ENCODE measurements around the gene RPTOR. TPM values are rescaled to one million over a fixed set of nuclear protein-coding genes. Genes with fewer than 3 reads are reported as not detected.

Gene RPTOR
- total and polyA plus RNA-seq, 2 donors (not counting 3 experiments of a cell fraction or from before 2014, with no cell fraction given) = 10.7 to 41.8 TPM

DNA sequence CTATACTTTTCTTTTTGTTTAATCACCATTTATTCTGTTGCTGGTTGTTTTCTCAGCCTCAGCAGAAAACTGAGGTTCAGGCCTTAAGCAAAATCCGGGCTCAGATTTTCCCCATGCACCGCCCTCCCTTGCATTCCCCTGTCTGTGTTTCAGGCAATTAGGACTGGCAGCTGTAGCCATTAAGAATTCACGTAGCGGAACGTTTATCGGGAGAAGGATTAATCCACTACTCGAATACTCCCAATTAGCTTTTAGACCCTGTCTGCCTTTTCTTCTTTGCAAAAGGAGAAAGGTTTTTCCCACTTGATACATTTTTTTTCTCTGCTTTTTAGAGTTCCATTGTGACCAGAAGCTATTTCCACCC is 173.1 kb downstream of the RPTOR start:
- H3K27me3 ChIP-seq (ENCODE audit: control insufficient read depth in 2 of 2, insufficient read depth in 2 of 2, low read length in 2 of 2) = no peaks in the 10 kb centered on the region
- H3K9ac ChIP-seq (replicated peaks; ENCODE audit: extremely low read depth, insufficient read depth, low read length) = no peak overlapping the region
- H3K4me3 ChIP-seq (replicated peaks in 1 of 3; ENCODE audit: insufficient read depth in 1 of 3, low read depth in 1 of 3, low read length in 3 of 3) = no peak overlapping the region
- ChIA-PET POLR2A (no interaction called here), CTCF (interaction anchor here (0.9 kb wide), 1 partner anchor 68 kb away, joined by 3 read pairs; no protein-coding TSS in a partner anchor)
- BruUV-seq (replicated peaks) = no TSS peak
- no peaks in the 10 kb centered on the region for H3K9me3 ChIP-seq (replicated peaks; ENCODE audit: control insufficient read depth, insufficient read depth, low read length)
- intact Hi-C loops (cut with micrococcal nuclease) (no loop called here), dilution Hi-C loops (cut with MboI; ENCODE audit: extremely low pct_ligation_motif_present, low sequenced_read_pairs) (no loop called here)
- no peak overlapping the region for H2AFZ ChIP-seq (ENCODE audit: low read depth, low read length)
- no peaks in the 10 kb centered on the region for H4K20me1 ChIP-seq (replicated peaks; ENCODE audit: control insufficient read depth, extremely low read depth, insufficient read depth, low read length)
- peaks cover 15% of the 10 kb centered on the region for H3K79me2 ChIP-seq (ENCODE audit: control insufficient read depth, insufficient read depth, low read length)
- H3K36me3 ChIP-seq (ENCODE audit: control insufficient read depth in 2 of 2, extremely low read depth in 1 of 2, insufficient read depth in 2 of 2, low read length in 2 of 2) = no peaks in the 10 kb centered on the region
- no peak for DNase-seq (ENCODE audit: low read depth, low spot score)
- H3K9me1 ChIP-seq (replicated peaks; ENCODE audit: control insufficient read depth, extremely low read depth, insufficient read depth, low read length) = no peaks in the 10 kb centered on the region
- H3K4me1 ChIP-seq (ENCODE audit: control insufficient read depth, extremely low read depth, insufficient read depth, low read length) = no peaks in the 10 kb centered on the region
- no peak overlapping the region for H3K27ac ChIP-seq (ENCODE audit: insufficient read depth, low read depth, low read length)
- TF ChIP-seq JUN (IDR thresholded peaks at IDR 0.05; ENCODE audit: borderline replicate concordance, insufficient read depth, insufficient read length, low read depth) = no peak
- TF ChIP-seq GATA2 (IDR thresholded peaks at IDR 0.05; ENCODE audit: insufficient read depth, insufficient read length, low read depth, low read length) = no peak
- TF ChIP-seq EZH2 (IDR thresholded peaks at IDR 0.05; ENCODE audit: borderline replicate concordance, low read depth, low read length, severe bottlenecking) = no peak
- TF ChIP-seq POLR2A (IDR thresholded peaks at IDR 0.05; ENCODE audit: low read depth, low read length) = no peak
- TF ChIP-seq MYC (IDR thresholded peaks at IDR 0.05; ENCODE audit: low read depth, low read length) = no peak
- TF ChIP-seq POLR2AphosphoS5 (IDR thresholded peaks at IDR 0.05; ENCODE audit: insufficient read depth, low read depth, low read length) = no peak
- TF ChIP-seq, protein P1, sequence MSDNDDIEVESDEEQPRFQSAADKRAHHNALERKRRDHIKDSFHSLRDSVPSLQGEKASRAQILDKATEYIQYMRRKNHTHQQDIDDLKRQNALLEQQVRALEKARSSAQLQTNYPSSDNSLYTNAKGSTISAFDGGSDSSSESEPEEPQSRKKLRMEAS (IDR thresholded peaks at IDR 0.05; ENCODE audit: insufficient read depth, insufficient read length) = no peak
- TF ChIP-seq, protein P2, sequence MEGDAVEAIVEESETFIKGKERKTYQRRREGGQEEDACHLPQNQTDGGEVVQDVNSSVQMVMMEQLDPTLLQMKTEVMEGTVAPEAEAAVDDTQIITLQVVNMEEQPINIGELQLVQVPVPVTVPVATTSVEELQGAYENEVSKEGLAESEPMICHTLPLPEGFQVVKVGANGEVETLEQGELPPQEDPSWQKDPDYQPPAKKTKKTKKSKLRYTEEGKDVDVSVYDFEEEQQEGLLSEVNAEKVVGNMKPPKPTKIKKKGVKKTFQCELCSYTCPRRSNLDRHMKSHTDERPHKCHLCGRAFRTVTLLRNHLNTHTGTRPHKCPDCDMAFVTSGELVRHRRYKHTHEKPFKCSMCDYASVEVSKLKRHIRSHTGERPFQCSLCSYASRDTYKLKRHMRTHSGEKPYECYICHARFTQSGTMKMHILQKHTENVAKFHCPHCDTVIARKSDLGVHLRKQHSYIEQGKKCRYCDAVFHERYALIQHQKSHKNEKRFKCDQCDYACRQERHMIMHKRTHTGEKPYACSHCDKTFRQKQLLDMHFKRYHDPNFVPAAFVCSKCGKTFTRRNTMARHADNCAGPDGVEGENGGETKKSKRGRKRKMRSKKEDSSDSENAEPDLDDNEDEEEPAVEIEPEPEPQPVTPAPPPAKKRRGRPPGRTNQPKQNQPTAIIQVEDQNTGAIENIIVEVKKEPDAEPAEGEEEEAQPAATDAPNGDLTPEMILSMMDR (IDR thresholded peaks at IDR 0.05; ENCODE audit: extremely low read depth in 1 of 2, insufficient read depth in 1 of 2, low read depth in 1 of 2, low read length in 2 of 2) = no peak
- H3K4me2 ChIP-seq (ENCODE audit: insufficient read depth, low read length) = no peak overlapping the region
- FAIRE-seq = no peak

Measured in endothelial cell of umbilical vein (primary cell).